Measurements from ENCODE around the gene PTPRE.

PTPRE gene
- total RNA-seq = 50.0 to 168 (median 155) reads per million in 4 experiments

GRCh38 chr10:127906548-127907377, at the start of gene PTPRE:
Gene PTPRE (plus strand): TSS chr10:127907103. CDS start chr10:128040882, 133,779 bp downstream.
- peak; percentile 12 for DNase-seq

- no peak for DNase-seq
Observed at GRCh38 chr10:127860592-127860991, 46.3 kb upstream of the PTPRE start.

GRCh38 chr10:127863231-127863825, 43.6 kb upstream of the PTPRE start:
- no peak for DNase-seq

GRCh38 chr10:127866276-127867013, 40.5 kb upstream of the PTPRE start:
- DNase-seq = no peak

- DNase-seq = no peak
Observed at GRCh38 chr10:127867805-127868204, 39.1 kb upstream of the PTPRE start.

GRCh38 chr10:127869329-127869728, 37.6 kb upstream of the PTPRE start:
- DNase-seq = no peak

- DNase-seq = no peak
Observed at GRCh38 chr10:127871631-127872010, 35.3 kb upstream of the PTPRE start.

GRCh38 chr10:127872011-127872761, 34.7 kb upstream of the PTPRE start:
- DNase-seq = no peak

- no peak for DNase-seq
Observed at GRCh38 chr10:127872871-127873600, 33.9 kb upstream of the PTPRE start.

GRCh38 chr10:127873901-127874470, 32.9 kb upstream of the PTPRE start:
- no peak for DNase-seq

GRCh38 chr10:127874671-127875448, 32.0 kb upstream of the PTPRE start:
- DNase-seq = no peak

GRCh38 chr10:127875449-127875765, 31.5 kb upstream of the PTPRE start:
- no peak for DNase-seq

GRCh38 chr10:127875916-127876315, 31.0 kb upstream of the PTPRE start:
- DNase-seq = no peak

GRCh38 chr10:127877116-127877515, 29.8 kb upstream of the PTPRE start:
- no peak for DNase-seq

- DNase-seq = no peak
Observed at GRCh38 chr10:127877699-127878098, 29.2 kb upstream of the PTPRE start.

- no peak for DNase-seq
Observed at GRCh38 chr10:127878475-127879055, 28.3 kb upstream of the PTPRE start.

- no peak for DNase-seq
Observed at GRCh38 chr10:127880557-127880956, 26.3 kb upstream of the PTPRE start.

- DNase-seq = no peak
Observed at GRCh38 chr10:127881262-127881661, 25.6 kb upstream of the PTPRE start.

- no peak for DNase-seq
Observed at GRCh38 chr10:127882391-127882790, 24.5 kb upstream of the PTPRE start.

- DNase-seq = no peak
Observed at GRCh38 chr10:127882801-127883459, 24.0 kb upstream of the PTPRE start.

Data from effector CD8-positive, alpha-beta T cell (primary cell).